GM21390 (cell line): ENCODE results near the gene IGF2BP2.

Experiments
- ATAC-seq: cut with Tn5 transposase; IDR thresholded peaks from one replicate; pipeline ENCODE4 v1.9.1; 2021; ENCODE audit not compliant: unreplicated experiment

Gene IGF2BP2

GRCh38 chr3:185594073-185594472 lies 230.8 kb downstream of the IGF2BP2 start:
- ATAC-seq: no peak
